ENCODE results near the gene NMT2.
A peak's percentile ranks its signal among the peaks of the same experiment; 100 is the strongest.
"Not testable (repeated sequence)": the region's sequence is repeated elsewhere in the genome, so short reads cannot be mapped to it uniquely, and the experiment has no call there.

The NMT2 gene

GRCh38 chr10:15168291-15168785, at the start of gene NMT2:
TSS of gene NMT2 (minus strand) at chr10:15168693. CDS start at chr10:15168612, 81 bp downstream.
- DNase-seq: peak; percentile 91 to 93

- DNase-seq: no peak
Measured at GRCh38 chr10:15216700-15217099, 48.2 kb upstream of the NMT2 start.

GRCh38 chr10:15214237-15214636, 45.7 kb upstream of the NMT2 start:
- DNase-seq: no peak

GRCh38 chr10:15213461-15213861, 45.0 kb upstream of the NMT2 start:
- DNase-seq: no peak

GRCh38 chr10:15211464-15211979, 43.0 kb upstream of the NMT2 start:
- no peak for DNase-seq

GRCh38 chr10:15210521-15210920, 42.0 kb upstream of the NMT2 start:
- DNase-seq: no peak

GRCh38 chr10:15209827-15210509, 41.5 kb upstream of the NMT2 start:
- peak; percentile 42 to 79 for DNase-seq

GRCh38 chr10:15208221-15208620, 39.7 kb upstream of the NMT2 start:
- DNase-seq: no peak

GRCh38 chr10:15207410-15207809, 38.9 kb upstream of the NMT2 start:
- not testable (repeated sequence) for DNase-seq

- DNase-seq: no peak
Measured at GRCh38 chr10:15202639-15203038, 34.1 kb upstream of the NMT2 start.

- DNase-seq: not testable (repeated sequence)
Measured at GRCh38 chr10:15202301-15202621, 33.8 kb upstream of the NMT2 start.

- DNase-seq: no peak
Measured at GRCh38 chr10:15201589-15202300, 33.3 kb upstream of the NMT2 start.

GRCh38 chr10:15200626-15201025, 32.1 kb upstream of the NMT2 start:
- no peak for DNase-seq

GRCh38 chr10:15197911-15198310, 29.4 kb upstream of the NMT2 start:
- DNase-seq: no peak

GRCh38 chr10:15197276-15197675, 28.8 kb upstream of the NMT2 start:
- DNase-seq: no peak

GRCh38 chr10:15196021-15196834, 27.7 kb upstream of the NMT2 start:
- no peak for DNase-seq

- peak; percentile 78 to 86 for DNase-seq
Measured at GRCh38 chr10:15189133-15189885, 20.8 kb upstream of the NMT2 start.

GRCh38 chr10:15188603-15189002, 20.1 kb upstream of the NMT2 start:
- no peak for DNase-seq

GRCh38 chr10:15183689-15184481, 15.4 kb upstream of the NMT2 start:
- no peak for DNase-seq

GRCh38 chr10:15182540-15183207, 14.2 kb upstream of the NMT2 start:
- DNase-seq: no peak

- DNase-seq: no peak
Measured at GRCh38 chr10:15181576-15182156, 13.2 kb upstream of the NMT2 start.
